HCT116 (cell line): Measurements from ENCODE around the gene PRICKLE3. TPM values are rescaled to one million over a fixed set of nuclear protein-coding genes. Genes with fewer than 3 reads are reported as not detected.

ENCODE experiments used
- ATAC-seq: fragments of 200-7000 bp; cut with Tn5 transposase; 2 replicates; pipeline ENCODE4 v1.9.1; 2020; ENCODE audit warnings: mild to moderate bottlenecking, moderate library complexity
- BruUV-seq: library from RNA; stranded (reverse); fragments of 400-500 nt; replicated peaks from 2 replicates; lab custom pipeline; 2021; lab: Mats Ljungman, UMichigan
- CTCF ChIA-PET: fragments of 300-600 bp; sonication (Branson Sonifier 250); formaldehyde crosslinking; loops from one replicate; lab custom pipeline; 2021; ENCODE audit warnings: antibody characterized with exemption; lab: Charles Lee
- POLR2A ChIA-PET: fragments of 300-600, 350-600 bp; sonication (Branson Sonifier 250); formaldehyde crosslinking; loops from one replicate; lab custom pipeline; 2021; ENCODE audit warnings: antibody characterized with exemption; lab: Charles Lee
- RAD21 ChIA-PET, 2 experiments: fragments of 300-600 bp; sonication (Branson Sonifier 250); formaldehyde crosslinking; loops; one replicate each; lab custom pipeline; 2023; ENCODE audit warnings: low total read pairs in 2 of 2; ENCODE audit not compliant: uncharacterized antibody in 2 of 2, unreplicated experiment in 2 of 2, low non-redundant PET in 1 of 2; lab: Charles Lee
- DNase-seq: peaks from one replicate; pipeline ENCODE4 v3.0.0-alpha.2; 2010; ENCODE audit warnings: low read depth, low spot score
- H2AFZ ChIP-seq: fragments of 200-600 bp; shearing (Covaris generic), sonication (generic); 2 replicates; pipeline ENCODE4 v1.6.1; 2017; ENCODE audit warnings: low read depth, mixed run types, mixed read lengths, antibody characterized with exemption, low read length; ENCODE audit not compliant: poor library complexity, severe bottlenecking
- H3K27ac ChIP-seq: 2 replicates; pipeline ENCODE4 v1.5.1; 2012; ENCODE audit warnings: low read depth, low read length
- H3K27me3 ChIP-seq: fragments of 200-600 bp; sonication (generic); 2 replicates; pipeline ENCODE4 v1.6.1; 2016; ENCODE audit warnings: mixed run types, low read length, mixed read lengths; ENCODE audit not compliant: insufficient read depth
- H3K36me3 ChIP-seq, 2 experiments: fragments of 200-500 bp in 1 of 2; fragments of 200-600 bp in 1 of 2; sonication (Bioruptor generic) in 1 of 2; sonication (generic) in 1 of 2; 2 replicates each; pipeline versions ENCODE4 v1.5.1 to v1.6.1; 2014 to 2016; ENCODE audit warnings: low read length in 2 of 2, inconsistent platforms in 1 of 2, mixed read lengths in 1 of 2, mixed run types in 1 of 2; ENCODE audit not compliant: insufficient read depth in 2 of 2, control insufficient read depth in 1 of 2
- H3K4me1 ChIP-seq, 2 experiments: fragments of 200-600 bp in 1 of 2; sonication (generic) in 1 of 2; 2 replicates each; pipeline versions ENCODE4 v1.5.1 to v1.6.1; 2012 to 2017; ENCODE audit warnings: low read length in 2 of 2, inconsistent platforms in 1 of 2, mild to moderate bottlenecking in 1 of 2, mixed read lengths in 1 of 2, mixed run types in 1 of 2, moderate library complexity in 1 of 2; ENCODE audit not compliant: insufficient read depth in 2 of 2, control insufficient read depth in 1 of 2
- H3K4me2 ChIP-seq: fragments of 200-600 bp; sonication (generic); 2 replicates; pipeline ENCODE4 v1.6.1; 2017; ENCODE audit warnings: mixed run types, low read length, mixed read lengths
- H3K4me3 ChIP-seq, 2 experiments: fragments of 200-600 bp in 1 of 2; sonication (generic) in 1 of 2; replicated peaks in 1 of 2; 2 replicates each; pipeline ENCODE4 v1.5.1; 2011 to 2016; ENCODE audit warnings: low read length in 2 of 2, control low read depth in 1 of 2, low read depth in 1 of 2, mild to moderate bottlenecking in 1 of 2, mixed read lengths in 1 of 2, mixed run types in 1 of 2
- H3K79me2 ChIP-seq: fragments of 200-600 bp; sonication (generic); 2 replicates; pipeline ENCODE4 v1.6.1; 2017; ENCODE audit warnings: mild to moderate bottlenecking, mixed run types, low read length, moderate library complexity, mixed read lengths; ENCODE audit not compliant: insufficient read depth
- H3K9ac ChIP-seq: fragments of 200-600 bp; sonication (generic); 2 replicates; pipeline ENCODE4 v1.6.1; 2016; ENCODE audit warnings: low read length, mixed read lengths
- H3K9me2 ChIP-seq: fragments of 200-600 bp; sonication (generic), shearing (Covaris generic); 2 replicates; pipeline ENCODE4 v1.6.1; 2017; ENCODE audit warnings: mixed run types, mild to moderate bottlenecking, moderate library complexity; ENCODE audit not compliant: insufficient read depth
- H3K9me3 ChIP-seq, 2 experiments: fragments of 200-500 bp in 1 of 2; fragments of 200-600 bp in 1 of 2; sonication (Bioruptor generic) in 1 of 2; sonication (generic) in 1 of 2; 2 replicates each; pipeline ENCODE4 v1.6.1; 2014 to 2017; ENCODE audit warnings: low read length in 2 of 2, mixed read lengths in 2 of 2, inconsistent platforms in 1 of 2, low read depth in 1 of 2, mild to moderate bottlenecking in 1 of 2, mixed run types in 1 of 2, moderate library complexity in 1 of 2; ENCODE audit not compliant: control insufficient read depth in 1 of 2, insufficient read depth in 1 of 2
- H4K20me1 ChIP-seq: fragments of 200-600 bp; sonication (generic), shearing (Covaris generic); 2 replicates; pipeline ENCODE4 v1.6.1; 2017; ENCODE audit warnings: mixed run types, mild to moderate bottlenecking, moderate library complexity; ENCODE audit not compliant: insufficient read depth
- CBX3 ChIP-seq: IDR thresholded peaks from 2 replicates; pipeline ENCODE4 v1.6.1; 2012; ENCODE audit warnings: low read depth
- EGR1 ChIP-seq: IDR thresholded peaks from 2 replicates; pipeline ENCODE4 v1.6.1; 2012; ENCODE audit warnings: low read depth
- ELF1 ChIP-seq: IDR thresholded peaks from 2 replicates; pipeline ENCODE4 v1.6.1; 2012; ENCODE audit warnings: low read depth, borderline replicate concordance
- EZH2phosphoT487 ChIP-seq: fragments of 200-600 bp; IDR thresholded peaks from 2 replicates; pipeline ENCODE4 v1.6.1; 2018; ENCODE audit warnings: antibody characterized with exemption, borderline replicate concordance
- FOSL1 ChIP-seq: IDR thresholded peaks from 2 replicates; pipeline ENCODE4 v1.6.1; 2012; ENCODE audit warnings: low read depth
- JUND ChIP-seq: IDR thresholded peaks from 2 replicates; pipeline ENCODE4 v1.6.1; 2012
- POLR2A ChIP-seq: IDR thresholded peaks from 2 replicates; pipeline ENCODE4 v1.7.0; 2011; ENCODE audit warnings: borderline replicate concordance; ENCODE audit not compliant: insufficient read depth, insufficient read length; ENCODE audit errors: extremely low read depth
- SP1 ChIP-seq: IDR thresholded peaks from 2 replicates; pipeline ENCODE4 v1.6.1; 2012; ENCODE audit warnings: low read depth
- TCF7L2 ChIP-seq: IDR thresholded peaks from 2 replicates; pipeline ENCODE4 v1.7.0; 2011; ENCODE audit warnings: borderline replicate concordance, inconsistent platforms; ENCODE audit not compliant: insufficient read depth, insufficient read length; ENCODE audit errors: extremely low read depth
- ZNF274 ChIP-seq: fragments of 200-500 bp; sonication (Bioruptor generic); IDR thresholded peaks from 2 replicates; pipeline ENCODE4 v1.6.1; 2014; ENCODE audit warnings: mild to moderate bottlenecking, low read depth, low read length, inconsistent platforms
- intact Hi-C: fragments of 100-400 bp; cut with micrococcal nuclease; formaldehyde crosslinking; loops from 2 replicates; pipeline ENCODE4 v1.10.0; 2022
- total RNA-seq: library from RNA; stranded (reverse); gene quantifications from one replicate; pipeline ENCODE4 v1.2.1, GENCODE V29; 2021; ENCODE audit not compliant: unreplicated experiment
- TF ChIP-seq, protein P1 (sequence below): IDR thresholded peaks from 2 replicates; pipeline ENCODE4 v1.6.1; 2011; ENCODE audit warnings: mild to moderate bottlenecking, low read length, moderate library complexity; ENCODE audit not compliant: insufficient replicate concordance; ENCODE audit errors: extremely low read depth

Gene PRICKLE3
- total RNA-seq, 1 experiment from 2014 or later, result 27.8 TPM

DNA sequence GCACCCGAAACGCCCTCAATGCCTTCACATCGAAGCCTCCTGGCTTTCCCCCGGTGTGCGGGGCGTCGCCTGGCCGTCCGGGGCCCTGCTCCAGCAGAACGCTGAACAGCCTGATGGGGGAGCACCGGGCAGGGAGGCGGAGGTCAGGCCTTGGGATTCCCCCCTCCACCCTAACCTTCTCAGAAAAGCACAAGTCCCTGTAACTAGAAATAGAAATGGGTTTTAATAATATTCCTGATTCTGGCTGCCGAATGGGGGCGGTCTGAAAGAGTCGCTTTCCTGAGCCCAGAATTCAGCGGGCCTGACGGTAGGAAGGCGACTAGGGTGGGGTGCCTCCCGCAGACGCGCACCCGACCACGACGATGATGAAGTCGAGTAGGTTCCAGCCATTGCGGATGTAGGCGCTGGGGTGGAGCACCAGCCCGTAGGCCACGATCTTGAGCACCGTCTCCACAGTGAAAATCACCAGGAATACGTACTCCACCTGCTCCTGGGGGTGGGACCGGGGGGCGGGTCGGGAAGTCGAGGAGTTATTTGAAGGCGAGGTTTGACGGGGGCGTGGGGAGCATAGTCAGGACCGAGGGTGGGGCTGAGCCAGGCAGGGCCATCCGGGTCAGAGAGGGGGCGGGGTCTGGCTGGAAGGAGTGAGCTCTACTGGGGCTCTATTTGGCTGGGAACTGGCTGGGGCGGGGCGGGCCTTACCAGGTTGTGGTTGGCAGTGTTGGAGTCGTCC is 44.5 kb upstream of the PRICKLE3 start:
- intact Hi-C loops, result no loop called here
- Histone ChIP-seq H3K4me1 (no peaks in the 10 kb centered on the region), H3K4me2 (no peak overlapping the region), H3K79me2 (no peaks in the 10 kb centered on the region), H4K20me1 (no peaks in the 10 kb centered on the region), H3K9me2 (no peaks in the 10 kb centered on the region), H3K27ac (no peak overlapping the region), H2AFZ (no peak overlapping the region), H3K9me3 (no peaks in the 10 kb centered on the region), H3K27me3 (no peaks in the 10 kb centered on the region), H3K36me3 (no peaks in the 10 kb centered on the region), H3K4me3 (no peak overlapping the region), H3K9ac (no peak overlapping the region)
- DNase-seq, result no peak
- CTCF ChIA-PET, result no interaction called here
- ATAC-seq, result peak; percentile 28; the same call in 1 of the 2 replicates
- POLR2A ChIA-PET, result no interaction called here
- RAD21 ChIA-PET, result no interaction called here
- BruUV-seq, result no TSS peak
- TF ChIP-seq CBX3, result no peak
- no peak for TF ChIP-seq EZH2phosphoT487
- TF ChIP-seq, protein P1, sequence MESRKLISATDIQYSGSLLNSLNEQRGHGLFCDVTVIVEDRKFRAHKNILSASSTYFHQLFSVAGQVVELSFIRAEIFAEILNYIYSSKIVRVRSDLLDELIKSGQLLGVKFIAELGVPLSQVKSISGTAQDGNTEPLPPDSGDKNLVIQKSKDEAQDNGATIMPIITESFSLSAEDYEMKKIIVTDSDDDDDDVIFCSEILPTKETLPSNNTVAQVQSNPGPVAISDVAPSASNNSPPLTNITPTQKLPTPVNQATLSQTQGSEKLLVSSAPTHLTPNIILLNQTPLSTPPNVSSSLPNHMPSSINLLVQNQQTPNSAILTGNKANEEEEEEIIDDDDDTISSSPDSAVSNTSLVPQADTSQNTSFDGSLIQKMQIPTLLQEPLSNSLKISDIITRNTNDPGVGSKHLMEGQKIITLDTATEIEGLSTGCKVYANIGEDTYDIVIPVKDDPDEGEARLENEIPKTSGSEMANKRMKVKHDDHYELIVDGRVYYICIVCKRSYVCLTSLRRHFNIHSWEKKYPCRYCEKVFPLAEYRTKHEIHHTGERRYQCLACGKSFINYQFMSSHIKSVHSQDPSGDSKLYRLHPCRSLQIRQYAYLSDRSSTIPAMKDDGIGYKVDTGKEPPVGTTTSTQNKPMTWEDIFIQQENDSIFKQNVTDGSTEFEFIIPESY, result no peak
- no peak for TF ChIP-seq POLR2A
- no peak for TF ChIP-seq JUND
- TF ChIP-seq TCF7L2, result no peak
- TF ChIP-seq ELF1, result no peak
- no peak for TF ChIP-seq SP1
- no peak for TF ChIP-seq EGR1
- no peak for TF ChIP-seq FOSL1
- TF ChIP-seq ZNF274, result no peak
